Smooth muscle cell (in vitro differentiated cells): ENCODE data around the gene ANKS6. TPM values are rescaled to one million over a fixed set of nuclear protein-coding genes. Genes with fewer than 3 reads are reported as not detected.

ENCODE experiments used
- DNase-seq: peaks from one replicate; lab custom pipeline; 2025; ENCODE audit not compliant: unreplicated experiment; lab: John Stamatoyannopoulos, UW
- H2AFZ ChIP-seq: fragments of 200-600 bp; sonication (generic); 2 replicates; pipeline ENCODE4 v1.6.0; 2016; ENCODE audit warnings: antibody characterized with exemption, low read depth, mild to moderate bottlenecking
- H3F3A ChIP-seq: fragments of 200-600 bp; sonication (generic); 2 replicates; pipeline ENCODE4 v1.6.0; 2017; ENCODE audit warnings: antibody characterized with exemption, low read depth
- H3K27ac ChIP-seq: fragments of 200-600 bp; sonication (generic); 2 replicates; pipeline ENCODE4 v1.5.1; 2016; ENCODE audit warnings: low read depth, mild to moderate bottlenecking
- H3K27me3 ChIP-seq: fragments of 200-600 bp; sonication (generic); 2 replicates; pipeline ENCODE4 v1.6.1; 2016; ENCODE audit warnings: low read depth, mild to moderate bottlenecking
- H3K36me3 ChIP-seq: fragments of 200-600 bp; sonication (generic); 2 replicates; pipeline ENCODE4 v1.5.1; 2016; ENCODE audit warnings: low read depth
- H3K4me1 ChIP-seq: fragments of 200-600 bp; sonication (generic); 2 replicates; pipeline ENCODE4 v1.5.1; 2016; ENCODE audit warnings: low read depth
- H3K4me2 ChIP-seq: fragments of 200-600 bp; sonication (generic); 2 replicates; pipeline ENCODE4 v1.6.0; 2016; ENCODE audit warnings: mild to moderate bottlenecking
- H3K4me3 ChIP-seq: fragments of 200-600 bp; sonication (generic); 2 replicates; pipeline ENCODE4 v1.5.1; 2016; ENCODE audit warnings: mild to moderate bottlenecking
- H3K79me2 ChIP-seq: fragments of 200-600 bp; sonication (generic); 2 replicates; pipeline ENCODE4 v1.6.0; 2016; ENCODE audit warnings: low read depth, mild to moderate bottlenecking
- H3K9ac ChIP-seq: fragments of 200-600 bp; sonication (generic); 2 replicates; pipeline ENCODE4 v1.6.0; 2016; ENCODE audit warnings: low read depth
- H3K9me3 ChIP-seq: fragments of 200-600 bp; sonication (generic); replicated peaks from 2 replicates; pipeline ENCODE4 v1.5.1; 2016; ENCODE audit warnings: low read depth
- H4K20me1 ChIP-seq: fragments of 200-600 bp; sonication (generic); 2 replicates; pipeline ENCODE4 v1.6.0; 2016; ENCODE audit warnings: low read depth
- WGBS: methylation state at CpG from one replicate; pipeline ENCODE4 v1.1.7; 2016; ENCODE audit warnings: low lambda C conversion rate; 5-methylcytosine and 5-hydroxymethylcytosine counted together
- polyA plus RNA-seq: library from polyadenylated mRNA; unstranded; fragments of >200 nt; fragmentation: Nextera tagmentation; extraction: Ambion mirVana; gene quantifications from 2 replicates; pipeline ENCODE4 v1.2.1, GENCODE V29; 2016
- total RNA-seq: library from RNA; depleted of rRNA; stranded (reverse); fragments of >200 nt; gene quantifications from 2 replicates; pipeline ENCODE4 v1.2.3, GENCODE V29; 2014
- TF ChIP-seq, protein P1 (sequence below): fragments of 200-600 bp; sonication (generic); IDR thresholded peaks from 2 replicates; pipeline ENCODE4 v1.5.1; 2017; ENCODE audit warnings: borderline replicate concordance, mild to moderate bottlenecking, antibody characterized with exemption; ENCODE audit not compliant: insufficient read depth, poor library complexity, severe bottlenecking

Gene ANKS6
- total and polyA plus RNA-seq, 2 experiments from 2014 or later: 10.5 to 13.6 TPM

DNA sequence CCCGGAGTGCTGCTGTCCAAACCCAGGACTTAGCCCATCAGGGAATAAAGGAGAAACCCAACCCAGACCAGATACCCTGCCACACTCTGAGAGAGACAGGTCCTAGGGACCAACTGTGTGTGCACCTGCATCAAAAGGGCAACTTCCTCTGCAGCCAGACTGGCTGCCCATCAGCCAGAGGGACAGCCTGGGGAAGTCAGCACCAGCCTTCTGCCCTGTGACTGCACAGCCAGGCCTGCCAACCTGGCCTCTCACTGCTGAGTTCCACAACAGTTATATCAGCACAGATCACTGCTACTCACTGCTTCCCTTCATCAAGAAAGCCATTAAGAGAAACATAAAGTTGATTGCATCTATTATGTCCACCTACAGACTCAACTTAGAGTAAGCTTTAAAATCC is 105.7 kb downstream of the ANKS6 start:
- WGBS: 64% methylated on average over 1 of the region's 1 CpG
- Histone ChIP-seq H3K4me3 (no peak overlapping the region), H3K4me1 (no peaks in the 10 kb centered on the region), H3K4me2 (no peak overlapping the region), H2AFZ (no peak overlapping the region), H3F3A (no peaks in the 10 kb centered on the region), H3K27me3 (peaks cover 16% of the 10 kb centered on the region), H3K27ac (no peak overlapping the region), H3K79me2 (no peaks in the 10 kb centered on the region), H3K9me3 (no peaks in the 10 kb centered on the region), H3K36me3 (no peaks in the 10 kb centered on the region), H3K9ac (no peak overlapping the region), H4K20me1 (no peaks in the 10 kb centered on the region)
- TF ChIP-seq, protein P1, sequence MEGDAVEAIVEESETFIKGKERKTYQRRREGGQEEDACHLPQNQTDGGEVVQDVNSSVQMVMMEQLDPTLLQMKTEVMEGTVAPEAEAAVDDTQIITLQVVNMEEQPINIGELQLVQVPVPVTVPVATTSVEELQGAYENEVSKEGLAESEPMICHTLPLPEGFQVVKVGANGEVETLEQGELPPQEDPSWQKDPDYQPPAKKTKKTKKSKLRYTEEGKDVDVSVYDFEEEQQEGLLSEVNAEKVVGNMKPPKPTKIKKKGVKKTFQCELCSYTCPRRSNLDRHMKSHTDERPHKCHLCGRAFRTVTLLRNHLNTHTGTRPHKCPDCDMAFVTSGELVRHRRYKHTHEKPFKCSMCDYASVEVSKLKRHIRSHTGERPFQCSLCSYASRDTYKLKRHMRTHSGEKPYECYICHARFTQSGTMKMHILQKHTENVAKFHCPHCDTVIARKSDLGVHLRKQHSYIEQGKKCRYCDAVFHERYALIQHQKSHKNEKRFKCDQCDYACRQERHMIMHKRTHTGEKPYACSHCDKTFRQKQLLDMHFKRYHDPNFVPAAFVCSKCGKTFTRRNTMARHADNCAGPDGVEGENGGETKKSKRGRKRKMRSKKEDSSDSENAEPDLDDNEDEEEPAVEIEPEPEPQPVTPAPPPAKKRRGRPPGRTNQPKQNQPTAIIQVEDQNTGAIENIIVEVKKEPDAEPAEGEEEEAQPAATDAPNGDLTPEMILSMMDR: no peak
- no peak for DNase-seq

DNA sequence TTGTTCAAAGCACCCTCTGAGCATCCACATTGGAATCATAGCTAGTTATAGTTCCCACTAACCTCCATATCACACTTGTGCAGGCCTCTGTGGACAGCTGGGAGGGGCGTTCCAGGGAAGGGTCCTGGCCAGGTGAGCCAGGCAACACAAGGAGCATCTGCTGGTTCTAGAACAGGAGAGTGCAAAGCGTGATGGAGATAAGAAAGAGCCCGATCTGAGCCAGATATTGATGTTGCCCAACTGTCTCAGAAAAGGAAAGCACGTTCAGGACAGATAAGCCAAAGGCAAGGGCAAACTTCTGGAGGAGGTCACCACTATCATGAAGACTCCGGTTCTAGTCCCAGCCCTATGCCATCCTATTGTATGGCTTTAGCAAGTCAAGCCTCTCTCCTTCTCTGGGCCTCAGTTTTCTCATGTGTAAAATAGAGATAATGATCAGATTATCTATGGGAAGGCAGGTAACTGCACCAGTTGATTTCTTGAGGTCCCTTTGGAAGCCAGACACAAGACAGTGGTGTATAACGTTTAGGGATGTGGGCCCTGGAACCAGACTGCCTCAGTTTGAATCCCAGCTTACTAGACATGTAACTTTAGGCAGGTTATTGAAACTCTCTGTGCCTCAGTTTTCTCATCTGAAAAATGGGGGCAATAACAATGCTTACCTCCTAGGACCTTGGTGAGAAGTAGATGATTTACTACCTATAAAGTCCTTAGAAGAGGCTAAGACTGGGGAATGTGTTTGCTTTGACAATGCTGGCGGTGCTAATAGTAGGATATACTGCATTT is 107.5 kb downstream of the ANKS6 start:
- Histone ChIP-seq H3K4me1 (no peaks in the 10 kb centered on the region), H3K79me2 (no peaks in the 10 kb centered on the region), H4K20me1 (no peaks in the 10 kb centered on the region), H2AFZ (no peak overlapping the region), H3F3A (no peaks in the 10 kb centered on the region), H3K4me2 (no peak overlapping the region), H3K9ac (no peak overlapping the region), H3K4me3 (no peak overlapping the region), H3K27ac (no peak overlapping the region), H3K27me3 (peaks cover 11% of the 10 kb centered on the region), H3K36me3 (no peaks in the 10 kb centered on the region), H3K9me3 (no peaks in the 10 kb centered on the region)
- no peak for DNase-seq
- 83% methylated on average over 7 of the region's 7 CpGs for WGBS
- TF ChIP-seq, protein P1: no peak

DNA sequence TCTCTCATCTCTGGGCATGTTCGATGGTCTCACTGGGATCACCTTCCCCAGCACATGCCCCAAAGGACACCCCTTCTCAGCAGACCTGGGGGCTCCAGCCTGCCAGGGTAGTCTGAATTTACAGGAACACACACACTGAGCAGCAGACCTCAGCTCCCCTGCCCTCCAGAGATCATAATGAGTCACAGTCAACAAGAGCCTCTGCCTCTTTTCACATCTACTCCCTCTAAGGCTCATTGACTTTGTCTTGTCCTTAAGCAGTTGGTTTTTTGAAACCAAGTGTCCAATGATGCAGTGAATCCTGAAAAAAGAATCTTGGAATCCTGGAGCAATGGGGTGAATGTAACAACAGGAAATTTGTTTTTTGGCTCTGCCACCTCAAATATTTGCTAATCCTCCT is 108.4 kb downstream of the ANKS6 start:
- TF ChIP-seq, protein P1: no peak
- no peaks in the 10 kb centered on the region for H3F3A ChIP-seq
- 93% methylated on average over 1 of the region's 1 CpG for WGBS

More for the DNA sequence above, 108.4 kb downstream of the ANKS6 start:
- no peak overlapping the region for H3K4me2 ChIP-seq
- H3K27me3 ChIP-seq: peaks cover 11% of the 10 kb centered on the region
- H4K20me1 ChIP-seq: no peaks in the 10 kb centered on the region
- no peaks in the 10 kb centered on the region for H3K9me3 ChIP-seq
- no peak overlapping the region for H3K9ac ChIP-seq
- no peak overlapping the region for H3K27ac ChIP-seq
- no peak overlapping the region for H2AFZ ChIP-seq
- no peaks in the 10 kb centered on the region for H3K79me2 ChIP-seq
- H3K36me3 ChIP-seq: no peaks in the 10 kb centered on the region
- no peaks in the 10 kb centered on the region for H3K4me1 ChIP-seq
- DNase-seq: no peak
- no peak overlapping the region for H3K4me3 ChIP-seq
